Astrocyte of the cerebellum (primary cell): ENCODE results near the gene ATOX1.

Experiments
- DNase-seq: peaks from one replicate; pipeline ENCODE4 v3.0.0-alpha.2; 2011; ENCODE audit warnings: low read depth
- H3K4me3 ChIP-seq: 2 replicates; pipeline ENCODE4 v1.5.1; 2011; ENCODE audit warnings: mild to moderate bottlenecking, low read depth, low read length, moderate library complexity
- in situ Hi-C: cut with HindIII; loops from 2 replicates; pipeline ENCODE4 v1.10.0; 2017; ENCODE audit warnings: low sequenced_read_pairs
- TF ChIP-seq, protein P1 (sequence below): IDR thresholded peaks from 2 replicates; pipeline ENCODE4 v1.5.1; 2012; ENCODE audit warnings: low read length, low read depth, moderate library complexity, mild to moderate bottlenecking; ENCODE audit errors: missing control alignments

ATOX1 gene

DNA sequence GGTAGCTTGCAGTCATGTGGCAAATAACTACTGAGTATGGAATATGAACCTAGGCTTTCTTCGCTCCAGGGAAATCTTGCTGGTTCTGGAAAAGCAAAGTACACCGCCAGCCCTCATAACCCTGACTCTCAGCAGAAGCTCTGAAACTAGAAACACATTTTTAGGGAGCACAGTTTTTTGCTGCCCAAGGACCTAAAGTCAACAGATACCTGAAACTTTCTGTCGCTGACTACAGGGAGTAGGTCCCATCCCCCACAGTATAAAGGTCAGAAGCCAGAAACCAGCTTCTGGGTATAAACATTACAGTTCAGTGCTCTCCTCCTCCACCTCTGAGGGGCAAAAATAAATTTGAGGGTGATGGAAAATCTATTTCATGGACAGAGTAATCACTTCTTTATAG, 3.0 kb downstream of the ATOX1 start:
- DNase-seq: no peak
- TF ChIP-seq, protein P1, sequence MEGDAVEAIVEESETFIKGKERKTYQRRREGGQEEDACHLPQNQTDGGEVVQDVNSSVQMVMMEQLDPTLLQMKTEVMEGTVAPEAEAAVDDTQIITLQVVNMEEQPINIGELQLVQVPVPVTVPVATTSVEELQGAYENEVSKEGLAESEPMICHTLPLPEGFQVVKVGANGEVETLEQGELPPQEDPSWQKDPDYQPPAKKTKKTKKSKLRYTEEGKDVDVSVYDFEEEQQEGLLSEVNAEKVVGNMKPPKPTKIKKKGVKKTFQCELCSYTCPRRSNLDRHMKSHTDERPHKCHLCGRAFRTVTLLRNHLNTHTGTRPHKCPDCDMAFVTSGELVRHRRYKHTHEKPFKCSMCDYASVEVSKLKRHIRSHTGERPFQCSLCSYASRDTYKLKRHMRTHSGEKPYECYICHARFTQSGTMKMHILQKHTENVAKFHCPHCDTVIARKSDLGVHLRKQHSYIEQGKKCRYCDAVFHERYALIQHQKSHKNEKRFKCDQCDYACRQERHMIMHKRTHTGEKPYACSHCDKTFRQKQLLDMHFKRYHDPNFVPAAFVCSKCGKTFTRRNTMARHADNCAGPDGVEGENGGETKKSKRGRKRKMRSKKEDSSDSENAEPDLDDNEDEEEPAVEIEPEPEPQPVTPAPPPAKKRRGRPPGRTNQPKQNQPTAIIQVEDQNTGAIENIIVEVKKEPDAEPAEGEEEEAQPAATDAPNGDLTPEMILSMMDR: no peak
- in situ Hi-C loops: no loop called here

DNA sequence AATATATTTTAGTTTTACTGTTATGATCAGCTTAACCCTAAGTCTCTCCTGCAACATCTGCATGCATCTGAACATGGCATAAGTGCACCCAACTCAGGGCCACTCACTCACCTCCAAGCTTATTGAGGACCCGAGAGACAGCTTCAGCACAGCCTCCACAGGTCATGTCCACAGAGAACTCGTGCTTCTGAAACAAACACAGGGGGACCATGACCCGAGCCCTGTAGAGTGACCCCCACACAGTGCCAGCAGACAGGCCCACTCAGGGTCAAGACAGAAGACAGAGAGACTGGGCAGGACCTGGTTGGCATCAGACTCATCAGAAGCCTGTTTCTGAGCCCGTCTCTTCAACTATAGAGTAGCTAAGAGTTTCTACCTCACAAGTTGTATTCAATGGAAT, 6.8 kb downstream of the ATOX1 start:
- TF ChIP-seq, protein P1: no peak
- H3K4me3 ChIP-seq: no peak overlapping the region
- in situ Hi-C loops: no loop called here
- no peak for DNase-seq

More for the DNA sequence above, 3.0 kb downstream of the ATOX1 start:
- no peak overlapping the region for H3K4me3 ChIP-seq

DNA sequence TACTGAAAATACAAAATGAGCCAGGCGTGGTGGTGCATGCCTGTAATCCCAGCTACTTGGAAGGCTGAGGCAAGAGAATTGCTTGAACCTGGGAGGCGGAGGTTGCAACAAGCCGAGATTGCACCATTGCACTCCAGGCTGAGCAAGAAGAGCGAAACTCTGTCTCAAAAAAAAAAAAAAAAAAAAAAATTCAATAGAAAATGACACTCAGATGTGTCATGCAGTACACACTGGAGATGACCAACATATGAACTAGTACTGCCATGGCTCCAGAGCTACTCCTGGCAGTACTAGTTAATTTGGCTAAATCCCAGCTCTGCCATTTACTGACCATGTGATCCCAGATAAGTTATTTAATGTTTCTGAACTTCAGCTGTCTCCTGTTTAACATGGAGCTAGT, 7.3 kb downstream of the ATOX1 start:
- no peak for DNase-seq
- H3K4me3 ChIP-seq: no peak overlapping the region
- in situ Hi-C loops: no loop called here
- TF ChIP-seq, protein P1: no peak

DNA sequence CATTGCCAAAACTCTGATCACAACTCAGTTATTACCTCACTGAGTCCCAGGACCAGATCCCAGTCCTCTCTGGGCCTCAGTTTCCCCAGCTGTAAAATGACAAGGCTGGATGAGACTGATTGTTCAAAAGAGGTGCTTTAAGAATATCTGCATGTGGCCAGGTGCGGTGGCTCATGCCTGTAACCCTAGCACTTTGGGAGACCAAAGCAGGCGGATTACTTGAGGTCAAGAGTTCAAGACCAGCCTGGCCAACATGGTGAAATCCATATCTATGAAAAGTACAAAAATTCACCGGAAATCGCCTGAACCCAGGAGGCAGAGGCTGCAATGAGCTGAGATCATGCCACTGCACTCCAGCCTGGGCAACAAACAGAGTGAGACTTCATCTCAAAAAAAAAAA, 8.3 kb downstream of the ATOX1 start:
- TF ChIP-seq, protein P1: no peak
- H3K4me3 ChIP-seq: no peak overlapping the region
- no peak for DNase-seq
- in situ Hi-C loops: no loop called here

DNA sequence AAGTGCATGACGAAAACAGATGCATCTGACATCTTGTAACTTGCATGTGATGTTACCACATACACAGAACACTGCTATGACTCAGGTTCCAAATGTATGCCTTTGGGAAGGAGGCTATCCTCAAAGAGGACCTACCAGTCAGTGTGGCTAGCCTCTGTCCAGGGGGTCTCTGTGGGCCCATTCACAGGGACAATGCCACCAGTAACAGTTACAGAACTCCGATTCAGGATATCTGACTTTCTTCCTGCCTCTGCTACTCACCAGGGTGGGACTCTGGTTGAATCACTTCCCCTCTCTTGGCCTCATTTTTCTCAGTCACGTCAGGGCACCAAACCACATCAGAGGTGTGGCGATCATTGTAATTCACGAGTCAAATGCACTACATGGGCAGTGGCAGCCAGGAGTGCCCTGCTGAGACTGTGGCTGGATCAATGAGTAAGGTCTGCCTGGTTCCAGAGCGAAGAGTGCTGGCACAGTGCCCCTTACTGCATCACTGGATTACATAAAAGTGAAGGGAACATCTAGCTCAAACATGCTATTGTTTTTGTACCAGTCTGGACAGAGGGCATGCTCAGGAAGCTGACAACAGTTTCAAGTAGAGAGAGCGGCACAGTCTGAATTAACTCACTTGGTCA, 13.2 kb downstream of the ATOX1 start:
- H3K4me3 ChIP-seq: no peak overlapping the region
- TF ChIP-seq, protein P1: no peak
- in situ Hi-C loops: no loop called here
- peak; percentile 80 for DNase-seq

DNA sequence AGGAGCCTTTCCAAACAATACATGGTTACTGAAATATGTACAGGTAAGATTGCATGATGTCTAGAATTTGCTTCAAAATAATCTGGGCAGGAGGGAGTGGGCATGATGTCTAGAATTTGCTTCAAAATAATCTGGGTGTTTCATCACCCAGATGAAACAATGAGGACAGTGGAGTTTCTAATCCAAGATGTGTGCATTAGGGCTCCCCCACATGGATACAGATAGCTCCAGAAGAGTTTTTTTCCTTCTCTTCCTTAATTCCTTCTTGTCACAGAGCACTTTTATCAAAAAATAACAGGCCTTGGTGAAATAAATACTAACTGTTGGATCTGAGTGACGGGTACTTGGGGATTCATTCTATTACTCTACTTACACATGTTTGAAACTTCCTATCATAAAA, 14.9 kb downstream of the ATOX1 start:
- H3K4me3 ChIP-seq: no peak overlapping the region
- no peak for DNase-seq
- TF ChIP-seq, protein P1: no peak
- in situ Hi-C loops: loop anchor here (5.0 kb wide), 1 partner anchor 76 kb away; no protein-coding TSS in a partner anchor
